HCT116 (cell line): ENCODE results near the gene SGMS1. TPM values are rescaled to one million over a fixed set of nuclear protein-coding genes. Genes with fewer than 3 reads are reported as not detected.
"Not testable (repeated sequence)": the region's sequence is repeated elsewhere in the genome, so short reads cannot be mapped to it uniquely, and the experiment has no call there.

ENCODE experiments used
- ATAC-seq: fragments of 200-7000 bp; cut with Tn5 transposase; 2 replicates; pipeline ENCODE4 v1.9.1; 2020; ENCODE audit warnings: mild to moderate bottlenecking, moderate library complexity
- BruUV-seq: library from RNA; stranded (reverse); fragments of 400-500 nt; replicated peaks from 2 replicates; lab custom pipeline; 2021; lab: Mats Ljungman, UMichigan
- CTCF ChIA-PET: fragments of 300-600 bp; sonication (Branson Sonifier 250); formaldehyde crosslinking; loops from one replicate; lab custom pipeline; 2021; ENCODE audit warnings: antibody characterized with exemption; lab: Charles Lee
- POLR2A ChIA-PET: fragments of 300-600, 350-600 bp; sonication (Branson Sonifier 250); formaldehyde crosslinking; loops from one replicate; lab custom pipeline; 2021; ENCODE audit warnings: antibody characterized with exemption; lab: Charles Lee
- RAD21 ChIA-PET, 2 experiments: fragments of 300-600 bp; sonication (Branson Sonifier 250); formaldehyde crosslinking; loops; one replicate each; lab custom pipeline; 2023; ENCODE audit warnings: low total read pairs in 2 of 2; ENCODE audit not compliant: uncharacterized antibody in 2 of 2, unreplicated experiment in 2 of 2, low non-redundant PET in 1 of 2; lab: Charles Lee
- DNase-seq: peaks from one replicate; pipeline ENCODE4 v3.0.0-alpha.2; 2010; ENCODE audit warnings: low read depth, low spot score
- H2AFZ ChIP-seq: fragments of 200-600 bp; shearing (Covaris generic), sonication (generic); 2 replicates; pipeline ENCODE4 v1.6.1; 2017; ENCODE audit warnings: low read depth, mixed run types, mixed read lengths, antibody characterized with exemption, low read length; ENCODE audit not compliant: poor library complexity, severe bottlenecking
- H3K27ac ChIP-seq: 2 replicates; pipeline ENCODE4 v1.5.1; 2012; ENCODE audit warnings: low read depth, low read length
- H3K27me3 ChIP-seq: fragments of 200-600 bp; sonication (generic); 2 replicates; pipeline ENCODE4 v1.6.1; 2016; ENCODE audit warnings: mixed run types, low read length, mixed read lengths; ENCODE audit not compliant: insufficient read depth
- H3K36me3 ChIP-seq, 2 experiments: fragments of 200-500 bp in 1 of 2; fragments of 200-600 bp in 1 of 2; sonication (Bioruptor generic) in 1 of 2; sonication (generic) in 1 of 2; 2 replicates each; pipeline versions ENCODE4 v1.5.1 to v1.6.1; 2014 to 2016; ENCODE audit warnings: low read length in 2 of 2, inconsistent platforms in 1 of 2, mixed read lengths in 1 of 2, mixed run types in 1 of 2; ENCODE audit not compliant: insufficient read depth in 2 of 2, control insufficient read depth in 1 of 2
- H3K4me1 ChIP-seq, 2 experiments: fragments of 200-600 bp in 1 of 2; sonication (generic) in 1 of 2; 2 replicates each; pipeline versions ENCODE4 v1.5.1 to v1.6.1; 2012 to 2017; ENCODE audit warnings: low read length in 2 of 2, inconsistent platforms in 1 of 2, mild to moderate bottlenecking in 1 of 2, mixed read lengths in 1 of 2, mixed run types in 1 of 2, moderate library complexity in 1 of 2; ENCODE audit not compliant: insufficient read depth in 2 of 2, control insufficient read depth in 1 of 2
- H3K4me2 ChIP-seq: fragments of 200-600 bp; sonication (generic); 2 replicates; pipeline ENCODE4 v1.6.1; 2017; ENCODE audit warnings: mixed run types, low read length, mixed read lengths
- H3K4me3 ChIP-seq, 2 experiments: fragments of 200-600 bp in 1 of 2; sonication (generic) in 1 of 2; replicated peaks in 1 of 2; 2 replicates each; pipeline ENCODE4 v1.5.1; 2011 to 2016; ENCODE audit warnings: low read length in 2 of 2, control low read depth in 1 of 2, low read depth in 1 of 2, mild to moderate bottlenecking in 1 of 2, mixed read lengths in 1 of 2, mixed run types in 1 of 2
- H3K79me2 ChIP-seq: fragments of 200-600 bp; sonication (generic); 2 replicates; pipeline ENCODE4 v1.6.1; 2017; ENCODE audit warnings: mild to moderate bottlenecking, mixed run types, low read length, moderate library complexity, mixed read lengths; ENCODE audit not compliant: insufficient read depth
- H3K9ac ChIP-seq: fragments of 200-600 bp; sonication (generic); 2 replicates; pipeline ENCODE4 v1.6.1; 2016; ENCODE audit warnings: low read length, mixed read lengths
- H3K9me2 ChIP-seq: fragments of 200-600 bp; sonication (generic), shearing (Covaris generic); 2 replicates; pipeline ENCODE4 v1.6.1; 2017; ENCODE audit warnings: mixed run types, mild to moderate bottlenecking, moderate library complexity; ENCODE audit not compliant: insufficient read depth
- H3K9me3 ChIP-seq, 2 experiments: fragments of 200-500 bp in 1 of 2; fragments of 200-600 bp in 1 of 2; sonication (Bioruptor generic) in 1 of 2; sonication (generic) in 1 of 2; 2 replicates each; pipeline ENCODE4 v1.6.1; 2014 to 2017; ENCODE audit warnings: low read length in 2 of 2, mixed read lengths in 2 of 2, inconsistent platforms in 1 of 2, low read depth in 1 of 2, mild to moderate bottlenecking in 1 of 2, mixed run types in 1 of 2, moderate library complexity in 1 of 2; ENCODE audit not compliant: control insufficient read depth in 1 of 2, insufficient read depth in 1 of 2
- H4K20me1 ChIP-seq: fragments of 200-600 bp; sonication (generic), shearing (Covaris generic); 2 replicates; pipeline ENCODE4 v1.6.1; 2017; ENCODE audit warnings: mixed run types, mild to moderate bottlenecking, moderate library complexity; ENCODE audit not compliant: insufficient read depth
- CBX3 ChIP-seq: IDR thresholded peaks from 2 replicates; pipeline ENCODE4 v1.6.1; 2012; ENCODE audit warnings: low read depth
- CEBPB ChIP-seq: IDR thresholded peaks from 2 replicates; pipeline ENCODE4 v1.6.1; 2012; ENCODE audit warnings: low read depth
- ELF1 ChIP-seq: IDR thresholded peaks from 2 replicates; pipeline ENCODE4 v1.6.1; 2012; ENCODE audit warnings: low read depth, borderline replicate concordance
- EZH2phosphoT487 ChIP-seq: fragments of 200-600 bp; IDR thresholded peaks from 2 replicates; pipeline ENCODE4 v1.6.1; 2018; ENCODE audit warnings: antibody characterized with exemption, borderline replicate concordance
- FOSL1 ChIP-seq: IDR thresholded peaks from 2 replicates; pipeline ENCODE4 v1.6.1; 2012; ENCODE audit warnings: low read depth
- POLR2A ChIP-seq: IDR thresholded peaks from 2 replicates; pipeline ENCODE4 v1.7.0; 2011; ENCODE audit warnings: borderline replicate concordance; ENCODE audit not compliant: insufficient read depth, insufficient read length; ENCODE audit errors: extremely low read depth
- POLR2AphosphoS5 ChIP-seq: IDR thresholded peaks from 2 replicates; pipeline ENCODE4 v1.6.1; 2011; ENCODE audit warnings: mild to moderate bottlenecking, low read depth, low read length, moderate library complexity
- RAD21 ChIP-seq: IDR thresholded peaks from 2 replicates; pipeline ENCODE4 v1.6.1; 2012; ENCODE audit warnings: low read depth, mild to moderate bottlenecking
- SIN3A ChIP-seq: IDR thresholded peaks from 2 replicates; pipeline ENCODE4 v1.6.1; 2012; ENCODE audit warnings: low read depth
- ZFX ChIP-seq: fragments of 450-650 bp; IDR thresholded peaks from 2 replicates; pipeline ENCODE4 v1.6.1; 2017
- ZNF274 ChIP-seq: fragments of 200-500 bp; sonication (Bioruptor generic); IDR thresholded peaks from 2 replicates; pipeline ENCODE4 v1.6.1; 2014; ENCODE audit warnings: mild to moderate bottlenecking, low read depth, low read length, inconsistent platforms
- intact Hi-C: fragments of 100-400 bp; cut with micrococcal nuclease; formaldehyde crosslinking; loops from 2 replicates; pipeline ENCODE4 v1.10.0; 2022
- total RNA-seq: library from RNA; stranded (reverse); gene quantifications from one replicate; pipeline ENCODE4 v1.2.1, GENCODE V29; 2021; ENCODE audit not compliant: unreplicated experiment
- TF ChIP-seq, protein P1 (sequence below): IDR thresholded peaks from 2 replicates; pipeline ENCODE4 v1.6.1; 2012
- TF ChIP-seq, protein P2 (sequence below): IDR thresholded peaks from 2 replicates; pipeline ENCODE4 v1.6.1; 2012
- TF ChIP-seq, protein P3 (sequence below), 3 experiments: fragments of 200-600 bp in 1 of 3; sonication (generic) in 1 of 3; IDR thresholded peaks in 2 of 3; conservative IDR thresholded peaks in 1 of 3; 2 replicates each; pipeline ENCODE4 v1.5.1; 2012 to 2017; ENCODE audit warnings: low read depth in 2 of 3, low read length in 2 of 3, antibody characterized with exemption in 1 of 3, borderline replicate concordance in 1 of 3, control low read depth in 1 of 3, mild to moderate bottlenecking in 1 of 3, mixed read lengths in 1 of 3, mixed run types in 1 of 3, moderate library complexity in 1 of 3; ENCODE audit not compliant: insufficient read depth in 1 of 3
- TF ChIP-seq, protein P4 (sequence below): IDR thresholded peaks from 2 replicates; pipeline ENCODE4 v1.6.1; 2012; ENCODE audit warnings: low read depth

SGMS1 gene
- total RNA-seq, 1 experiment from 2014 or later, result 29.1 TPM

DNA sequence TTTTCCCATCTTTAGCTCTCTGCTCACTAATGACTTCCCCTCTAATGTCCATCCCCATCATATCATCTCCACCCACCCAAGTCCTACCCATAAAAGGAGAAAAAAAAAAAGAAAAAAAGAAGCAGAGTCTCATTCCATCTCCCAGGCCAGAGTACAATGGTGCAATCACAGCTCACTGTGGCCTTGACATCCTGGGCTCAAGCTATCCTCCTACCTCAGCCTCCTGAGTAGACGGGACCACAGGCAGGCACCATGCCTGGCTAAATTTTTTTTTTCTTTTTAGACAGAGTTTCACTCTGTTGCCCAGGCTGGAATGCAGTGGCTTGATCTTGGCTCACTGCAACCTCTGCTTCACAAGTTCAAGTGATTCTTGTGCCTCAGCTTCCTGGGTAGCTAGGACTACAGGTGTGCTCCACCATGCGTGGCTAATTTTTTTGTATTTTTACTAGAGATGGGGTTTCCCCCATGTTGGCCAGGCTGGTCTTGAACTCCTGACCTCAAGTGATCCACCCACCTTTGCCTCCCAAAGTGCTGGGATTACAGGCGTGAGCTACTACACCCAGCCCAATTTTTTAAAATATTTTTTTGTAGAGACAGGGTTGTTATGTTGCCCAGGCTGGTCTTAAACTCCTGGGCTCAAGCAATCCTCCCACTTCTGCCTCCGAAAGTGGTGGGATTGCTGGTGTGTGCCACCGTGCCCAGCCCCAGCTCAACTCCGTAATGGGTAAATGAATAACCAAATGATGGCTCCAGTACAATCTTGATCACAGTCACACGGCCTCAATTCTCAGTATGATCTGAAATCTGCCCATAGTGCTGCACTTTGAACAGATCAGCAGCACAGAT, 24.6 kb upstream of the SGMS1 start:
- H4K20me1 ChIP-seq, result no peaks in the 10 kb centered on the region
- no peaks in the 10 kb centered on the region for H3K9me2 ChIP-seq
- no TSS peak for BruUV-seq
- no peaks in the 10 kb centered on the region for H3K79me2 ChIP-seq
- CTCF ChIA-PET, result interaction anchor here (1.2 kb wide), 1 partner anchor 12 kb away, joined by 3 read pairs; no protein-coding TSS in a partner anchor
- ATAC-seq (no peak), DNase-seq (no peak)
- RAD21 ChIA-PET, result no interaction called here
- H3K27me3 ChIP-seq, result no peaks in the 10 kb centered on the region
- no peak overlapping the region for H3K9ac ChIP-seq
- POLR2A ChIA-PET, result no interaction called here
- TF ChIP-seq, protein P1, sequence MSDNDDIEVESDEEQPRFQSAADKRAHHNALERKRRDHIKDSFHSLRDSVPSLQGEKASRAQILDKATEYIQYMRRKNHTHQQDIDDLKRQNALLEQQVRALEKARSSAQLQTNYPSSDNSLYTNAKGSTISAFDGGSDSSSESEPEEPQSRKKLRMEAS, result no peak
- TF ChIP-seq RAD21 (no peak), POLR2A (no peak), ELF1 (no peak), CBX3 (no peak), POLR2AphosphoS5 (no peak), EZH2phosphoT487 (no peak), ZFX (no peak), SIN3A (no peak), FOSL1 (no peak), CEBPB (no peak), ZNF274 (no peak)
- TF ChIP-seq, protein P2, sequence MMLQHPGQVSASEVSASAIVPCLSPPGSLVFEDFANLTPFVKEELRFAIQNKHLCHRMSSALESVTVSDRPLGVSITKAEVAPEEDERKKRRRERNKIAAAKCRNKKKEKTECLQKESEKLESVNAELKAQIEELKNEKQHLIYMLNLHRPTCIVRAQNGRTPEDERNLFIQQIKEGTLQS, result no peak
- TF ChIP-seq, protein P3, sequence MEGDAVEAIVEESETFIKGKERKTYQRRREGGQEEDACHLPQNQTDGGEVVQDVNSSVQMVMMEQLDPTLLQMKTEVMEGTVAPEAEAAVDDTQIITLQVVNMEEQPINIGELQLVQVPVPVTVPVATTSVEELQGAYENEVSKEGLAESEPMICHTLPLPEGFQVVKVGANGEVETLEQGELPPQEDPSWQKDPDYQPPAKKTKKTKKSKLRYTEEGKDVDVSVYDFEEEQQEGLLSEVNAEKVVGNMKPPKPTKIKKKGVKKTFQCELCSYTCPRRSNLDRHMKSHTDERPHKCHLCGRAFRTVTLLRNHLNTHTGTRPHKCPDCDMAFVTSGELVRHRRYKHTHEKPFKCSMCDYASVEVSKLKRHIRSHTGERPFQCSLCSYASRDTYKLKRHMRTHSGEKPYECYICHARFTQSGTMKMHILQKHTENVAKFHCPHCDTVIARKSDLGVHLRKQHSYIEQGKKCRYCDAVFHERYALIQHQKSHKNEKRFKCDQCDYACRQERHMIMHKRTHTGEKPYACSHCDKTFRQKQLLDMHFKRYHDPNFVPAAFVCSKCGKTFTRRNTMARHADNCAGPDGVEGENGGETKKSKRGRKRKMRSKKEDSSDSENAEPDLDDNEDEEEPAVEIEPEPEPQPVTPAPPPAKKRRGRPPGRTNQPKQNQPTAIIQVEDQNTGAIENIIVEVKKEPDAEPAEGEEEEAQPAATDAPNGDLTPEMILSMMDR (IDR thresholded peaks at IDR 0.05 in 2 of 3, conservative IDR thresholded peaks at IDR 0.05 in 1 of 3; ENCODE audit: borderline replicate concordance in 1 of 3, insufficient read depth in 1 of 3, low read depth in 2 of 3, low read length in 2 of 3), result no peak
- TF ChIP-seq, protein P4, sequence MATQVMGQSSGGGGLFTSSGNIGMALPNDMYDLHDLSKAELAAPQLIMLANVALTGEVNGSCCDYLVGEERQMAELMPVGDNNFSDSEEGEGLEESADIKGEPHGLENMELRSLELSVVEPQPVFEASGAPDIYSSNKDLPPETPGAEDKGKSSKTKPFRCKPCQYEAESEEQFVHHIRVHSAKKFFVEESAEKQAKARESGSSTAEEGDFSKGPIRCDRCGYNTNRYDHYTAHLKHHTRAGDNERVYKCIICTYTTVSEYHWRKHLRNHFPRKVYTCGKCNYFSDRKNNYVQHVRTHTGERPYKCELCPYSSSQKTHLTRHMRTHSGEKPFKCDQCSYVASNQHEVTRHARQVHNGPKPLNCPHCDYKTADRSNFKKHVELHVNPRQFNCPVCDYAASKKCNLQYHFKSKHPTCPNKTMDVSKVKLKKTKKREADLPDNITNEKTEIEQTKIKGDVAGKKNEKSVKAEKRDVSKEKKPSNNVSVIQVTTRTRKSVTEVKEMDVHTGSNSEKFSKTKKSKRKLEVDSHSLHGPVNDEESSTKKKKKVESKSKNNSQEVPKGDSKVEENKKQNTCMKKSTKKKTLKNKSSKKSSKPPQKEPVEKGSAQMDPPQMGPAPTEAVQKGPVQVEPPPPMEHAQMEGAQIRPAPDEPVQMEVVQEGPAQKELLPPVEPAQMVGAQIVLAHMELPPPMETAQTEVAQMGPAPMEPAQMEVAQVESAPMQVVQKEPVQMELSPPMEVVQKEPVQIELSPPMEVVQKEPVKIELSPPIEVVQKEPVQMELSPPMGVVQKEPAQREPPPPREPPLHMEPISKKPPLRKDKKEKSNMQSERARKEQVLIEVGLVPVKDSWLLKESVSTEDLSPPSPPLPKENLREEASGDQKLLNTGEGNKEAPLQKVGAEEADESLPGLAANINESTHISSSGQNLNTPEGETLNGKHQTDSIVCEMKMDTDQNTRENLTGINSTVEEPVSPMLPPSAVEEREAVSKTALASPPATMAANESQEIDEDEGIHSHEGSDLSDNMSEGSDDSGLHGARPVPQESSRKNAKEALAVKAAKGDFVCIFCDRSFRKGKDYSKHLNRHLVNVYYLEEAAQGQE, result no peak
- intact Hi-C loops, result no loop called here
- no peak overlapping the region for H2AFZ ChIP-seq
- H3K4me3 ChIP-seq, result no peak overlapping the region
- no peak overlapping the region for H3K27ac ChIP-seq
- no peaks in the 10 kb centered on the region for H3K9me3 ChIP-seq
- no peak overlapping the region for H3K4me2 ChIP-seq
- H3K36me3 ChIP-seq, result no peaks in the 10 kb centered on the region
- H3K4me1 ChIP-seq, result no peaks in the 10 kb centered on the region

DNA sequence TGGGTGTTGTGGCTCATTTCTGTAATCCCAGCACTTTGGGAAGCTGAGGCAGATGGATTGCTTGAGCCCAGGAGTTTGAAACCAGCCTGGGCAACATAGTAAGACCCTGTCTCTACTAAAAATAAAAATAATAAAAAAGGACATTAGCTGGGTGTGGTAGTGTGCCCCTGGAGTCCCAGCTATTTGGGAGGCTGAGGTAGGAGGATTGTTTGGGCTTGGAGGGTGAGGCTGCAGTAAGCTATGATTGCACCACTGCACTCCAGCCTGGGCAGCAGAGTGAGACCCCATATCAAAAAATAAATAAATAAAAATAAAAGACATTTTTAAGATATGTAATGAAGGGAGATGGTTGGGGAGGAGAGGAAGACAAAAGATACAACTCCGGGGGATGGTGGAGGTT, 23.6 kb upstream of the SGMS1 start:
- H3K9ac ChIP-seq, DNase-seq, H3K9me2 ChIP-seq, H3K27ac ChIP-seq, RAD21 ChIA-PET, H3K4me3 ChIP-seq, CTCF ChIA-PET, intact Hi-C loops, ATAC-seq, H3K9me3 ChIP-seq, H2AFZ ChIP-seq, H3K36me3 ChIP-seq, POLR2A ChIA-PET, H3K4me2 ChIP-seq, BruUV-seq, H3K27me3 ChIP-seq, H3K4me1 ChIP-seq, H3K79me2 ChIP-seq, H4K20me1 ChIP-seq: not testable (repeated sequence)
